ENCODE data around the gene CAV3. TPM values are rescaled to one million over a fixed set of nuclear protein-coding genes. Genes with fewer than 3 reads are reported as not detected.

The CAV3 gene
- total RNA-seq, 4 donors from 2014 or later, result not detected

GRCh38 chr3:8722808-8723207 is 10.8 kb upstream of the CAV3 start:
- intact Hi-C loops (cut with DNase I; ENCODE audit: low total_unique reads), result no loop called here
- TF ChIP-seq POLR2A (IDR thresholded peaks at IDR 0.05) (no peak), CTCF (IDR thresholded peaks at IDR 0.05) (no peak)
- Histone ChIP-seq H3K27me3 (no peaks in the 10 kb centered on the region), H3K4me1 (no peaks in the 10 kb centered on the region), H3K9me3 (no peaks in the 10 kb centered on the region), H3K4me3 (no peak overlapping the region), H3K36me3 (no peaks in the 10 kb centered on the region), H3K27ac (no peak overlapping the region)
- no peak for DNase-seq

GRCh38 chr3:8723612-8724011 is 10.0 kb upstream of the CAV3 start:
- no peaks in the 10 kb centered on the region for H3K9me3 ChIP-seq
- H3K36me3 ChIP-seq, result no peaks in the 10 kb centered on the region
- no peak for DNase-seq
- no peaks in the 10 kb centered on the region for H3K4me1 ChIP-seq
- intact Hi-C loops (cut with DNase I; ENCODE audit: low total_unique reads), result no loop called here
- H3K4me3 ChIP-seq, result no peak overlapping the region
- no peak overlapping the region for H3K27ac ChIP-seq
- H3K27me3 ChIP-seq, result no peaks in the 10 kb centered on the region
- no peak for TF ChIP-seq POLR2A (IDR thresholded peaks at IDR 0.05)
- no peak for TF ChIP-seq CTCF (IDR thresholded peaks at IDR 0.05)

DNA sequence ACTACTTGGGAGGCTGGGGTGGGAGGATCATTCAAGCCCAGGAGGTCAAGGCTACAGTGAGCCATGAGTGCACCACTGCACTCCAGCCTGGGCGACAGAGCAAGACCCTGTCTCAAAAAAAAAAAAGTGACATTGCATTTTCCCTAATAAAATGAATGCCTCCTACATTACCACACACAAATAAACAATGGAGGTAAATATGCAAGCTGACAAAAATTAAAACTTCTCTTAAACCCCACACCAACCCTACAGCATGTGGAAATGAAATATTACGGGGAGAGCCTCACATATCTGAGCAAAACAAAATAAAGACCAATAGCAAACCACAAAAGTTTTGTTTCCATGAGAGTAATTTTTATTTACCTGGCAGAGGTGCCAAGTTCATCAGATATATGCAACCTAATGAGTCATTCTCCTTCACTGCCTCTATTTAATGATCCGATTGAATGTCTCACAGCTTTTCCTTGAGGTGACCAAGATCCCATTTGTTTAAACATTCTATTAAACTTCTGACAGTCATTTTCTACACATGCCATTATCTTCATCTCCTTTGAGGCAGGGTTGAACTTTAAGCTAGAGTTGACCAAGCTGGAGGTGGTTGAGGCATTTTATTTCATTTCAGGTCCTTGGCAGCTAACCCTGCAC is 9.4 kb upstream of the CAV3 start:
- H3K36me3 ChIP-seq, result no peaks in the 10 kb centered on the region
- H3K4me3 ChIP-seq, result no peak overlapping the region
- no peak for DNase-seq
- no peak overlapping the region for H3K27ac ChIP-seq
- intact Hi-C loops (cut with DNase I; ENCODE audit: low total_unique reads), result no loop called here
- TF ChIP-seq CTCF (IDR thresholded peaks at IDR 0.05) (no peak), POLR2A (IDR thresholded peaks at IDR 0.05) (no peak)
- H3K4me1 ChIP-seq, result no peaks in the 10 kb centered on the region
- H3K9me3 ChIP-seq, result no peaks in the 10 kb centered on the region
- no peaks in the 10 kb centered on the region for H3K27me3 ChIP-seq

GRCh38 chr3:8727605-8728512 is 5.7 kb upstream of the CAV3 start:
- no peaks in the 10 kb centered on the region for H3K36me3 ChIP-seq
- no peak overlapping the region for H3K4me3 ChIP-seq
- H3K27ac ChIP-seq, result no peak overlapping the region
- TF ChIP-seq POLR2A (IDR thresholded peaks at IDR 0.05), result no peak
- no peak for DNase-seq
- H3K27me3 ChIP-seq, result no peaks in the 10 kb centered on the region
- no peaks in the 10 kb centered on the region for H3K4me1 ChIP-seq
- intact Hi-C loops (cut with DNase I; ENCODE audit: low total_unique reads), result no loop called here
- H3K9me3 ChIP-seq, result no peaks in the 10 kb centered on the region

DNA sequence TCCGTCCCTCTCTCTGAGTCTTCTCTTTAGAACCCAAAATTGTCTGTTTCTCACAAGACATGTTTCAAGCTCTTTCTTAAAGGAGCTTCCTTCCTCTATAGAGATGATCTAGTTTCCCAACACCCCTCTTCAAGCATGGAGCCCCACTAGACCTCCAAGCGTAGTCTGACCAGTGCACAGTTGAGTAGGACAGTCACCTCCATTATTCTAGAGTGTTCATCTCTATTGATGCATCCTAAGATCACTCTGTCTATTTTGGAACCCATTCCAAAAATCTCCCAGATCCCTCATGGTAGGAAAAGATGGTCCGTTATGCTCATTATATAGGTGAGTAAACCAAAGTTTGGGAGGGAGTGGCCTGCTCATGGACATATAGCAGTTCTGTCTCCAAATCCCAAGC is 4.1 kb upstream of the CAV3 start:
- Histone ChIP-seq H3K27ac (no peak overlapping the region), H3K9me3 (no peaks in the 10 kb centered on the region), H3K36me3 (no peaks in the 10 kb centered on the region), H3K27me3 (no peaks in the 10 kb centered on the region), H3K4me3 (no peak overlapping the region), H3K4me1 (no peaks in the 10 kb centered on the region)
- intact Hi-C loops (cut with DNase I; ENCODE audit: low total_unique reads), result no loop called here
- no peak for DNase-seq
- TF ChIP-seq CTCF (IDR thresholded peaks at IDR 0.05), result no peak
- no peak for TF ChIP-seq POLR2A (IDR thresholded peaks at IDR 0.05)
